Melanocyte of skin (primary cell): ENCODE data around the gene CTSE. TPM values are rescaled to one million over a fixed set of nuclear protein-coding genes. Genes with fewer than 3 reads are reported as not detected.

ENCODE experiments used
- total RNA-seq, 2 donors: library from RNA; depleted of rRNA; stranded (reverse); fragments of >200 nt; gene quantifications; 2 replicates each; pipeline ENCODE4 v1.2.3, GENCODE V29; 2012

CTSE gene
- total RNA-seq: under 1 TPM; 0.33 to 0.34 TPM

DNA sequence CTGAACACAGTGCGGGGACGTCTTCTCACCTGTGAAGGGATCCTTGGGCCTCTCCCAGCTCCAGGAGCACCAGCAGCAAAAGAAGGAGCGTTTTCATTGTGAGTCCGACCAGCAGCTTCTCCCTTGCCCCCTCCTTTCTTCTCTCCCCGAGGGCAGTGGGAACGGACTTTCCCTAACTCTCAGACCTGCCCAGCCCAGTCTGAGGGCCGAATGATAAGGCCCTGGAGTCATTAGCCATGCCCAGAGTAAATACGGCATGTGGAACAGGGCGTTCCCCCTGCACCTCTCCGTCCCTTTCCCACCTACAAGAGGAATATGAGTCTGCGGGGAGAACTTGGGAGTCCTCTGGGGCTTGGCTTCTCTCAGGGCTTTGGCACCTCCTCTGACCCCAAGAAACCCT, at the start of gene CTSE:
TSS of gene CTSE (minus strand) at position 201 of the 400 bp plus-strand sequence. CDS start at position 97, 104 bp downstream.

DNA sequence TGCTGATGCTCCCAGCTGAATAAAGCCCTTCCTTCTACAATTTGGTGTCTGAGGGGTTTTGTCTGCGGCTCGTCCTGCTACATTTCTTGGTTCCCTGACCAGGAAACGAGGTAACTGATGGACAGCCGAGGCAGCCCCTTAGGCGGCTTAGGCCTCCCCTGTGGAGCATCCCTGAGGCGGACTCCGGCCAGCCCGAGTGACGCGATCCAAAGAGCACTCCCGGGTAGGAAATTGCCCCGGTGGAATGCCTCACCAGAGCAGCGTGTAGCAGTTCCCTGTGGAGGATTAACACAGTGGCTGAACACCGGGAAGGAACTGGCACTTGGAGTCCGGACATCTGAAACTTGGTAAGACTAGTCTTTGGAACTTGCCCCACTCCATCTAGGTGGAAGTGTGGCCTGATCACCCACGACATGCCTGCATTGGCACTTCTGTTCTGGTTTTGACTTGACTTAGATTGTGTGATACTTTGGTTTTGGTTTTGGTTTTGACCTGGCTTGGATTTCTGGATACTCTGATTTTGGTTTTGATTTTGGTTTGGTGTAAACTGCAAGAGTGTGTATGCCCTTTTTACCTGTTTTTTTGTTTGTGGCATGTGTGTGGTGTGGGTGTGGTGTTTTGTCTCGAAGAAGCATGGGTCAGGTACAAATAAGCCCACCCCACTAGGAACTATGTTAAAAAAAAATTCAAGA, 29.4 kb upstream of the CTSE start, which contains the start of gene RHEX:
TSS of gene RHEX (plus strand) at position 255 of the 692 bp plus-strand sequence. CDS start 44,656 bp downstream, outside the sequence.

GRCh38 chr1:206002871-206003801, 20.6 kb downstream of the CTSE start, which contains the start of gene RAB7B:
Gene RAB7B, minus strand, starts transcription at chr1:206003395. Its CDS starts 9,260 bp downstream, at chr1:205994135.

Other genes with a start within 250 kb of the CTSE start
- 10 to 100 TPM; 35.1 to 44.3 TPM for gene RAB29, start 248.4 kb downstream of the CTSE start, total RNA-seq
- 10 to 100 TPM; 17.0 to 17.2 TPM for gene SLC41A1, start 210.7 kb downstream of the CTSE start, total RNA-seq
- gene PM20D1, start 173.8 kb downstream of the CTSE start, total RNA-seq: not detected
- not detected for gene SLC26A9, start 80.4 kb downstream of the CTSE start, total RNA-seq
- gene RAB7B, start 20.5 kb downstream of the CTSE start, total RNA-seq: 10 to 100 TPM in 1 of 2 donors, 1 to 10 TPM in 1; 3.0 to 11.0 TPM
- not detected for gene RHEX, start 29.3 kb upstream of the CTSE start, total RNA-seq
- gene AVPR1B, start 93.5 kb upstream of the CTSE start, total RNA-seq: not detected
- 10 to 100 TPM in 1 of 2 donors, 1 to 10 TPM in 1; 8.6 to 11.0 TPM for gene FAM72A, start 178.9 kb upstream of the CTSE start, total RNA-seq
- 100 to 1,000 TPM in 1 of 2 donors, 10 to 100 TPM in 1; 69.9 to 112 TPM for gene SRGAP2, start 179.6 kb upstream of the CTSE start, total RNA-seq